GM23338 (cell line): ENCODE measurements around the gene ELOVL7. TPM values are rescaled to one million over a fixed set of nuclear protein-coding genes. Genes with fewer than 3 reads are reported as not detected.

Experiments used
- ATAC-seq: fragments of 200-7000 bp; cut with Tn5 transposase; 3 replicates; pipeline ENCODE4 v1.9.1; 2020
- DNase-seq: peaks from one replicate; pipeline ENCODE4 v3.0.0-alpha.2; 2015; ENCODE audit warnings: low spot score
- H2AFZ ChIP-seq: fragments of 200-600 bp; sonication (generic); 2 replicates; pipeline ENCODE4 v1.8.0; 2016; ENCODE audit warnings: antibody characterized with exemption, mild to moderate bottlenecking, moderate library complexity
- H3F3A ChIP-seq: fragments of 200-600 bp; sonication (generic); replicated peaks from 2 replicates; pipeline ENCODE4 v1.8.0; 2017; ENCODE audit warnings: antibody characterized with exemption, mixed run types, low read depth
- H3K27ac ChIP-seq: fragments of 200-600 bp; sonication (generic); 2 replicates; pipeline ENCODE4 v1.6.1; 2016; ENCODE audit warnings: low read depth
- H3K27me3 ChIP-seq: fragments of 200-600 bp; sonication (generic); 2 replicates; pipeline ENCODE4 v1.8.0; 2016; ENCODE audit warnings: mild to moderate bottlenecking, mixed run types, moderate library complexity; ENCODE audit not compliant: insufficient read depth
- H3K36me3 ChIP-seq: fragments of 200-600 bp; sonication (generic); 2 replicates; pipeline ENCODE4 v1.8.0; 2016; ENCODE audit warnings: mild to moderate bottlenecking; ENCODE audit not compliant: insufficient read depth
- H3K4me1 ChIP-seq: fragments of 200-600 bp; sonication (generic); 2 replicates; pipeline ENCODE4 v1.8.0; 2016; ENCODE audit warnings: mild to moderate bottlenecking, moderate library complexity; ENCODE audit not compliant: insufficient read depth
- H3K4me2 ChIP-seq: fragments of 200-600 bp; sonication (generic); 2 replicates; pipeline ENCODE4 v1.7.1; 2017; ENCODE audit warnings: mixed run types
- H3K4me3 ChIP-seq: fragments of 200-600 bp; sonication (generic); 2 replicates; pipeline ENCODE4 v1.6.1; 2016; ENCODE audit warnings: mixed run types
- H3K79me2 ChIP-seq: fragments of 200-600 bp; sonication (generic); replicated peaks from 2 replicates; pipeline ENCODE4 v1.8.0; 2017; ENCODE audit warnings: mild to moderate bottlenecking; ENCODE audit not compliant: insufficient read depth
- H3K9me2 ChIP-seq: fragments of 200-600 bp; sonication (generic); 2 replicates; pipeline ENCODE4 v1.8.0; 2017; ENCODE audit not compliant: insufficient read depth
- H4K20me1 ChIP-seq: fragments of 200-600 bp; sonication (generic); replicated peaks from 2 replicates; pipeline ENCODE4 v1.8.0; 2017; ENCODE audit warnings: mild to moderate bottlenecking; ENCODE audit not compliant: insufficient read depth
- H3K27ac Mint-ChIP-seq: 2 replicates; pipeline ENCODE4 v1.8.0; 2020; ENCODE audit warnings: inconsistent platforms, mild to moderate bottlenecking, moderate library complexity, mixed read lengths
- H3K27me3 Mint-ChIP-seq: 3 replicates; pipeline ENCODE4 v1.8.0; 2022; ENCODE audit warnings: low read depth, mild to moderate bottlenecking, moderate library complexity, mixed read lengths, inconsistent platforms; ENCODE audit not compliant: insufficient read depth, poor library complexity
- H3K36me3 Mint-ChIP-seq: 3 replicates; pipeline ENCODE4 v1.8.0; 2021; ENCODE audit warnings: low read depth, mild to moderate bottlenecking, inconsistent platforms, moderate library complexity, mixed read lengths
- H3K4me1 Mint-ChIP-seq: 3 replicates; pipeline ENCODE4 v1.8.0; 2020; ENCODE audit warnings: mild to moderate bottlenecking, inconsistent platforms, mixed read lengths
- H3K4me3 Mint-ChIP-seq: 3 replicates; pipeline ENCODE4 v1.8.0; 2021; ENCODE audit warnings: moderate library complexity, mild to moderate bottlenecking, inconsistent platforms, mixed read lengths
- H3K9me3 Mint-ChIP-seq: 3 replicates; pipeline ENCODE4 v1.8.0; 2020; ENCODE audit warnings: moderate library complexity, mild to moderate bottlenecking, inconsistent platforms, mixed read lengths
- CREB1 ChIP-seq: fragments of 250-450 bp; sonication (Bioruptor Pico); IDR thresholded peaks from 2 replicates; pipeline ENCODE4 v1.5.0; 2020; ENCODE audit warnings: low read depth, mild to moderate bottlenecking, moderate library complexity
- CTCF ChIP-seq, 2 experiments: fragments of 200-600 bp in 1 of 2; sonication (generic) in 1 of 2; conservative IDR thresholded peaks; 2 replicates each; pipeline versions ENCODE4 v1.5.1 to v1.6.1; 2016 to 2017; ENCODE audit warnings: antibody characterized with exemption in 2 of 2, low read depth in 2 of 2, mild to moderate bottlenecking in 2 of 2, moderate library complexity in 1 of 2
- EZH2 ChIP-seq: fragments of 200-600 bp; sonication (generic); IDR thresholded peaks from one replicate; pipeline ENCODE4 v1.8.0; 2017; ENCODE audit warnings: antibody characterized with exemption, mild to moderate bottlenecking, low read depth; ENCODE audit not compliant: unreplicated experiment
- EZH2phosphoT487 ChIP-seq: fragments of 200-600 bp; sonication (generic); IDR thresholded peaks from one replicate; pipeline ENCODE4 v1.8.1; 2018; ENCODE audit warnings: antibody characterized with exemption; ENCODE audit not compliant: unreplicated experiment
- JUNB ChIP-seq: IDR thresholded peaks from one replicate; pipeline ENCODE4 v1.6.1; 2016; ENCODE audit warnings: antibody characterized with exemption; ENCODE audit not compliant: unreplicated experiment
- NANOG ChIP-seq: IDR thresholded peaks from 2 replicates; pipeline ENCODE4 v1.6.1; 2016; ENCODE audit warnings: antibody characterized with exemption, borderline replicate concordance
- POLR2AphosphoS5 ChIP-seq: IDR thresholded peaks from 2 replicates; pipeline ENCODE4 v1.6.1; 2016; ENCODE audit warnings: antibody characterized with exemption, low read depth
- STAT1 ChIP-seq: IDR thresholded peaks from one replicate; pipeline ENCODE4 v1.6.1; 2016; ENCODE audit warnings: antibody characterized with exemption; ENCODE audit not compliant: unreplicated experiment
- ZNF114 ChIP-seq: fragments of 250-450 bp; sonication (Bioruptor Pico); IDR thresholded peaks from 2 replicates; pipeline ENCODE4 v1.5.0; 2020; ENCODE audit warnings: mild to moderate bottlenecking, moderate library complexity
- ZNF331 ChIP-seq: fragments of 250-450 bp; sonication (Bioruptor Pico); IDR thresholded peaks from 2 replicates; pipeline ENCODE4 v1.5.0; 2020; ENCODE audit warnings: low read depth, mild to moderate bottlenecking, moderate library complexity
- polyA plus RNA-seq: library from polyadenylated mRNA; unstranded; fragments of >200 nt; fragmentation: Nextera tagmentation; extraction: Ambion mirVana; gene quantifications from 2 replicates; pipeline ENCODE4 v1.2.1, GENCODE V29; 2016
- total RNA-seq: library from RNA; depleted of rRNA; stranded (reverse); fragments of >200 nt; shearing (Covaris generic); gene quantifications from 2 replicates; pipeline ENCODE4 v1.2.3, GENCODE V29; 2014
- TF ChIP-seq, protein P1 (sequence below): IDR thresholded peaks from one replicate; pipeline ENCODE4 v1.6.1; 2018; ENCODE audit warnings: antibody characterized with exemption; ENCODE audit not compliant: unreplicated experiment
- TF ChIP-seq, protein P2 (sequence below): IDR thresholded peaks from 2 replicates; pipeline ENCODE4 v1.6.1; 2016; ENCODE audit warnings: antibody characterized with exemption
- TF ChIP-seq, protein P3 (sequence below): fragments of 250-450 bp; sonication (Bioruptor Pico); IDR thresholded peaks from 2 replicates; pipeline ENCODE4 v1.5.0; 2020; ENCODE audit warnings: mild to moderate bottlenecking, moderate library complexity

ELOVL7 gene
- total and polyA plus RNA-seq, 2 experiments from 2014 or later: 2.3 to 7.0 TPM

- Mint-ChIP-seq H3K4me3 (no peak overlapping the region), H3K4me1 (peaks cover 3% of the 10 kb centered on the region), H3K27ac (no peak overlapping the region), H3K9me3 (no peaks in the 10 kb centered on the region), H3K27me3 (peaks cover 2% of the 10 kb centered on the region), H3K36me3 (0 out of 3 replicates have a peak, but pooled peaks cover 2% of the 10 kb centered on the region)
- no peaks in the 10 kb centered on the region for H3K27me3 ChIP-seq
- H2AFZ ChIP-seq: no peak overlapping the region
- ATAC-seq: no peak
- H3K9me2 ChIP-seq: peaks cover 3% of the 10 kb centered on the region; the same call in 1 of the 2 replicates
- TF ChIP-seq ZNF331: no peak
- TF ChIP-seq NANOG: no peak
- TF ChIP-seq, protein P1, sequence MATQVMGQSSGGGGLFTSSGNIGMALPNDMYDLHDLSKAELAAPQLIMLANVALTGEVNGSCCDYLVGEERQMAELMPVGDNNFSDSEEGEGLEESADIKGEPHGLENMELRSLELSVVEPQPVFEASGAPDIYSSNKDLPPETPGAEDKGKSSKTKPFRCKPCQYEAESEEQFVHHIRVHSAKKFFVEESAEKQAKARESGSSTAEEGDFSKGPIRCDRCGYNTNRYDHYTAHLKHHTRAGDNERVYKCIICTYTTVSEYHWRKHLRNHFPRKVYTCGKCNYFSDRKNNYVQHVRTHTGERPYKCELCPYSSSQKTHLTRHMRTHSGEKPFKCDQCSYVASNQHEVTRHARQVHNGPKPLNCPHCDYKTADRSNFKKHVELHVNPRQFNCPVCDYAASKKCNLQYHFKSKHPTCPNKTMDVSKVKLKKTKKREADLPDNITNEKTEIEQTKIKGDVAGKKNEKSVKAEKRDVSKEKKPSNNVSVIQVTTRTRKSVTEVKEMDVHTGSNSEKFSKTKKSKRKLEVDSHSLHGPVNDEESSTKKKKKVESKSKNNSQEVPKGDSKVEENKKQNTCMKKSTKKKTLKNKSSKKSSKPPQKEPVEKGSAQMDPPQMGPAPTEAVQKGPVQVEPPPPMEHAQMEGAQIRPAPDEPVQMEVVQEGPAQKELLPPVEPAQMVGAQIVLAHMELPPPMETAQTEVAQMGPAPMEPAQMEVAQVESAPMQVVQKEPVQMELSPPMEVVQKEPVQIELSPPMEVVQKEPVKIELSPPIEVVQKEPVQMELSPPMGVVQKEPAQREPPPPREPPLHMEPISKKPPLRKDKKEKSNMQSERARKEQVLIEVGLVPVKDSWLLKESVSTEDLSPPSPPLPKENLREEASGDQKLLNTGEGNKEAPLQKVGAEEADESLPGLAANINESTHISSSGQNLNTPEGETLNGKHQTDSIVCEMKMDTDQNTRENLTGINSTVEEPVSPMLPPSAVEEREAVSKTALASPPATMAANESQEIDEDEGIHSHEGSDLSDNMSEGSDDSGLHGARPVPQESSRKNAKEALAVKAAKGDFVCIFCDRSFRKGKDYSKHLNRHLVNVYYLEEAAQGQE: no peak
- TF ChIP-seq, protein P2, sequence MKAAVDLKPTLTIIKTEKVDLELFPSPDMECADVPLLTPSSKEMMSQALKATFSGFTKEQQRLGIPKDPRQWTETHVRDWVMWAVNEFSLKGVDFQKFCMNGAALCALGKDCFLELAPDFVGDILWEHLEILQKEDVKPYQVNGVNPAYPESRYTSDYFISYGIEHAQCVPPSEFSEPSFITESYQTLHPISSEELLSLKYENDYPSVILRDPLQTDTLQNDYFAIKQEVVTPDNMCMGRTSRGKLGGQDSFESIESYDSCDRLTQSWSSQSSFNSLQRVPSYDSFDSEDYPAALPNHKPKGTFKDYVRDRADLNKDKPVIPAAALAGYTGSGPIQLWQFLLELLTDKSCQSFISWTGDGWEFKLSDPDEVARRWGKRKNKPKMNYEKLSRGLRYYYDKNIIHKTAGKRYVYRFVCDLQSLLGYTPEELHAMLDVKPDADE: no peak
- TF ChIP-seq EZH2: no peak
- TF ChIP-seq STAT1: no peak
- TF ChIP-seq, protein P3, sequence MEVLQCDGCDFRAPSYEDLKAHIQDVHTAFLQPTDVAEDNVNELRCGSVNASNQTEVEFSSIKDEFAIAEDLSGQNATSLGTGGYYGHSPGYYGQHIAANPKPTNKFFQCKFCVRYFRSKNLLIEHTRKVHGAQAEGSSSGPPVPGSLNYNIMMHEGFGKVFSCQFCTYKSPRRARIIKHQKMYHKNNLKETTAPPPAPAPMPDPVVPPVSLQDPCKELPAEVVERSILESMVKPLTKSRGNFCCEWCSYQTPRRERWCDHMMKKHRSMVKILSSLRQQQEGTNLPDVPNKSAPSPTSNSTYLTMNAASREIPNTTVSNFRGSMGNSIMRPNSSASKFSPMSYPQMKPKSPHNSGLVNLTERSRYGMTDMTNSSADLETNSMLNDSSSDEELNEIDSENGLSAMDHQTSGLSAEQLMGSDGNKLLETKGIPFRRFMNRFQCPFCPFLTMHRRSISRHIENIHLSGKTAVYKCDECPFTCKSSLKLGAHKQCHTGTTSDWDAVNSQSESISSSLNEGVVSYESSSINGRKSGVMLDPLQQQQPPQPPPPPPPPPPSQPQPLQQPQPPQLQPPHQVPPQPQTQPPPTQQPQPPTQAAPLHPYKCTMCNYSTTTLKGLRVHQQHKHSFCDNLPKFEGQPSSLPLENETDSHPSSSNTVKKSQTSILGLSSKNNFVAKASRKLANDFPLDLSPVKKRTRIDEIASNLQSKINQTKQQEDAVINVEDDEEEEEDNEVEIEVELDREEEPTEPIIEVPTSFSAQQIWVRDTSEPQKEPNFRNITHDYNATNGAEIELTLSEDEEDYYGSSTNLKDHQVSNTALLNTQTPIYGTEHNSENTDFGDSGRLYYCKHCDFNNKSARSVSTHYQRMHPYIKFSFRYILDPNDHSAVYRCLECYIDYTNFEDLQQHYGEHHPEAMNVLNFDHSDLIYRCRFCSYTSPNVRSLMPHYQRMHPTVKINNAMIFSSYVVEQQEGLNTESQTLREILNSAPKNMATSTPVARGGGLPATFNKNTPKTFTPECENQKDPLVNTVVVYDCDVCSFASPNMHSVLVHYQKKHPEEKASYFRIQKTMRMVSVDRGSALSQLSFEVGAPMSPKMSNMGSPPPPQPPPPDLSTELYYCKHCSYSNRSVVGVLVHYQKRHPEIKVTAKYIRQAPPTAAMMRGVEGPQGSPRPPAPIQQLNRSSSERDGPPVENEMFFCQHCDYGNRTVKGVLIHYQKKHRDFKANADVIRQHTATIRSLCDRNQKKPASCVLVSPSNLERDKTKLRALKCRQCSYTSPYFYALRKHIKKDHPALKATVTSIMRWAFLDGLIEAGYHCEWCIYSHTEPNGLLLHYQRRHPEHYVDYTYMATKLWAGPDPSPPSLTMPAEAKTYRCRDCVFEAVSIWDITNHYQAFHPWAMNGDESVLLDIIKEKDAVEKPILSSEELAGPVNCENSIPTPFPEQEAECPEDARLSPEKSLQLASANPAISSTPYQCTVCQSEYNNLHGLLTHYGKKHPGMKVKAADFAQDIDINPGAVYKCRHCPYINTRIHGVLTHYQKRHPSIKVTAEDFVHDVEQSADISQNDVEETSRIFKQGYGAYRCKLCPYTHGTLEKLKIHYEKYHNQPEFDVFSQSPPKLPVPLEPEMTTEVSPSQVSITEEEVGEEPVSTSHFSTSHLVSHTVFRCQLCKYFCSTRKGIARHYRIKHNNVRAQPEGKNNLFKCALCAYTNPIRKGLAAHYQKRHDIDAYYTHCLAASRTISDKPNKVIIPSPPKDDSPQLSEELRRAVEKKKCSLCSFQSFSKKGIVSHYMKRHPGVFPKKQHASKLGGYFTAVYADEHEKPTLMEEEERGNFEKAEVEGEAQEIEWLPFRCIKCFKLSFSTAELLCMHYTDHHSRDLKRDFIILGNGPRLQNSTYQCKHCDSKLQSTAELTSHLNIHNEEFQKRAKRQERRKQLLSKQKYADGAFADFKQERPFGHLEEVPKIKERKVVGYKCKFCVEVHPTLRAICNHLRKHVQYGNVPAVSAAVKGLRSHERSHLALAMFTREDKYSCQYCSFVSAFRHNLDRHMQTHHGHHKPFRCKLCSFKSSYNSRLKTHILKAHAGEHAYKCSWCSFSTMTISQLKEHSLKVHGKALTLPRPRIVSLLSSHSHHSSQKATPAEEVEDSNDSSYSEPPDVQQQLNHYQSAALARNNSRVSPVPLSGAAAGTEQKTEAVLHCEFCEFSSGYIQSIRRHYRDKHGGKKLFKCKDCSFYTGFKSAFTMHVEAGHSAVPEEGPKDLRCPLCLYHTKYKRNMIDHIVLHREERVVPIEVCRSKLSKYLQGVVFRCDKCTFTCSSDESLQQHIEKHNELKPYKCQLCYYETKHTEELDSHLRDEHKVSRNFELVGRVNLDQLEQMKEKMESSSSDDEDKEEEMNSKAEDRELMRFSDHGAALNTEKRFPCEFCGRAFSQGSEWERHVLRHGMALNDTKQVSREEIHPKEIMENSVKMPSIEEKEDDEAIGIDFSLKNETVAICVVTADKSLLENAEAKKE (CRISPR knock-in tag): no peak
- no peak for TF ChIP-seq CREB1 (CRISPR knock-in tag)
- TF ChIP-seq ZNF114: no peak
- TF ChIP-seq EZH2phosphoT487: no peak
- no peak for TF ChIP-seq POLR2AphosphoS5
- TF ChIP-seq JUNB: no peak
- TF ChIP-seq CTCF (conservative IDR thresholded peaks at IDR 0.05; ENCODE audit: low read depth in 2 of 2): no peak
- H3K36me3 ChIP-seq: no peaks in the 10 kb centered on the region
- no peaks in the 10 kb centered on the region; the same call in 1 of the 2 replicates for H3K79me2 ChIP-seq
- H3F3A ChIP-seq: no peaks in the 10 kb centered on the region
- no peak overlapping the region for H3K4me2 ChIP-seq
- DNase-seq: no peak
- 0 out of 2 replicates have a peak, but pooled peaks cover 4% of the 10 kb centered on the region for H4K20me1 ChIP-seq
- no peak overlapping the region for H3K27ac ChIP-seq
- H3K4me1 ChIP-seq: peaks cover 3% of the 10 kb centered on the region; the same call in 1 of the 2 replicates
- H3K4me3 ChIP-seq: no peak overlapping the region
Observed at GRCh38 chr5:60830581-60831127, 13.4 kb downstream of the ELOVL7 start.
